Fibroblast of lung (primary cell): ENCODE data around the gene OTUD7B. TPM values are rescaled to one million over a fixed set of nuclear protein-coding genes. Genes with fewer than 3 reads are reported as not detected.
A peak's percentile ranks its signal among the peaks of the same experiment; 100 is the strongest.

Source experiments
- DNase-seq, 2 donors: peaks; one replicate each; pipeline versions ENCODE4 v3.0.0 to v3.0.0-alpha.2; 2010; ENCODE audit warnings: low read depth in 2 of 2
- H2AFZ ChIP-seq: 2 replicates; pipeline ENCODE4 v1.5.1; 2012; ENCODE audit warnings: low read length, control low read depth, inconsistent platforms
- H3K27ac ChIP-seq: 2 replicates; pipeline ENCODE4 v1.5.1; 2011; ENCODE audit warnings: low read length, control low read depth; ENCODE audit not compliant: insufficient read depth
- H3K27me3 ChIP-seq: 2 replicates; pipeline ENCODE4 v1.5.1; 2011; ENCODE audit warnings: mild to moderate bottlenecking, low read length; ENCODE audit not compliant: control insufficient read depth, insufficient read depth
- H3K36me3 ChIP-seq: 2 replicates; pipeline ENCODE4 v1.5.1; 2011; ENCODE audit warnings: low read length; ENCODE audit not compliant: control insufficient read depth, insufficient read depth
- H3K4me1 ChIP-seq: 2 replicates; pipeline ENCODE4 v1.5.1; 2011; ENCODE audit warnings: low read length; ENCODE audit not compliant: control insufficient read depth, insufficient read depth; ENCODE audit errors: extremely low read depth
- H3K4me2 ChIP-seq: 2 replicates; pipeline ENCODE4 v1.5.1; 2011; ENCODE audit warnings: low read length, control low read depth; ENCODE audit not compliant: insufficient read depth; ENCODE audit errors: extremely low read depth
- H3K4me3 ChIP-seq, 4 experiments: fragments of 200-600 bp in 1 of 4; sonication (generic) in 1 of 4; replicated peaks in 1 of 4; 2 replicates each; pipeline ENCODE4 v1.5.1; 2011 to 2016; ENCODE audit warnings: low read length in 4 of 4, low read depth in 3 of 4, mild to moderate bottlenecking in 3 of 4, control low read depth in 2 of 4, inconsistent platforms in 1 of 4, mixed read lengths in 1 of 4; ENCODE audit not compliant: insufficient read depth in 1 of 4; ENCODE audit errors: control extremely low read depth in 1 of 4
- H3K79me2 ChIP-seq: 2 replicates; pipeline ENCODE4 v1.5.1; 2012; ENCODE audit warnings: mild to moderate bottlenecking, low read length, inconsistent platforms; ENCODE audit not compliant: control insufficient read depth, insufficient read depth
- H3K9ac ChIP-seq: 2 replicates; pipeline ENCODE4 v1.5.1; 2011; ENCODE audit warnings: mild to moderate bottlenecking, low read length, control low read depth; ENCODE audit not compliant: insufficient read depth
- H3K9me3 ChIP-seq: 2 replicates; pipeline ENCODE4 v1.5.1; 2012; ENCODE audit warnings: low read depth, low read length; ENCODE audit not compliant: control insufficient read depth, insufficient read depth
- H4K20me1 ChIP-seq: 2 replicates; pipeline ENCODE4 v1.5.1; 2011; ENCODE audit warnings: low read length; ENCODE audit not compliant: control insufficient read depth, insufficient read depth; ENCODE audit errors: extremely low read depth
- CTCF ChIP-seq, 2 donors: IDR thresholded peaks in 1 of 2; conservative IDR thresholded peaks in 1 of 2; 1 replicate in 1 of 2; 2 replicates in 1 of 2; pipeline ENCODE4 v1.5.1; 2011 to 2012; ENCODE audit warnings: low read length in 2 of 2, control low read depth in 1 of 2, inconsistent platforms in 1 of 2, low read depth in 1 of 2, mild to moderate bottlenecking in 1 of 2
- EZH2 ChIP-seq: IDR thresholded peaks from 2 replicates; pipeline ENCODE4 v1.5.1; 2012; ENCODE audit warnings: low read length, control low read depth, mild to moderate bottlenecking; ENCODE audit errors: missing control alignments
- polyA plus RNA-seq, 2 donors: library from polyadenylated mRNA; depleted of rRNA in 1 of 2; stranded (reverse) in 1 of 2; unstranded in 1 of 2; fragments of >200 nt; gene quantifications; 2 replicates each; pipeline ENCODE4 v1.2.1, GENCODE V29; 2011 to 2012; ENCODE audit warnings: missing spikeins in 1 of 2
- total RNA-seq: library from RNA; depleted of rRNA; stranded (reverse); fragments of >200 nt; gene quantifications from 2 replicates; pipeline ENCODE4 v1.2.1, GENCODE V29; 2014

Gene OTUD7B
- total and polyA plus RNA-seq, 2 donors (not counting 1 experiment from before 2014, with no cell fraction given), result 10.1 to 17.3 TPM

- TF ChIP-seq EZH2, result no peak
- TF ChIP-seq CTCF (conservative IDR thresholded peaks at IDR 0.05 in 1 of 2, IDR thresholded peaks at IDR 0.05 in 1 of 2; ENCODE audit: low read depth in 1 of 2, low read length in 2 of 2), result no peak
- H3K9ac ChIP-seq, result no peak overlapping the region
These were observed 1.8 kb downstream of the OTUD7B start for GRCh38 chr1:150008699-150009098.

GRCh38 chr1:150006881-150007421 lies 3.6 kb downstream of the OTUD7B start:
- Histone ChIP-seq H3K4me2 (peak overlapping the region; percentile 18), H3K9ac (no peak overlapping the region), H3K9me3 (no peaks in the 10 kb centered on the region), H3K36me3 (no peaks in the 10 kb centered on the region), H3K27me3 (no peaks in the 10 kb centered on the region), H3K4me1 (peaks cover 3% of the 10 kb centered on the region), H3K79me2 (peaks cover 52% of the 10 kb centered on the region), H4K20me1 (no peaks in the 10 kb centered on the region), H3K27ac (no peak overlapping the region), H2AFZ (no peak overlapping the region), H3K4me3 (no peak overlapping the region)
- DNase-seq, result peak; percentile 46 to 90
- TF ChIP-seq CTCF (conservative IDR thresholded peaks at IDR 0.05 in 1 of 2, IDR thresholded peaks at IDR 0.05 in 1 of 2; ENCODE audit: low read depth in 1 of 2, low read length in 2 of 2) (no peak), EZH2 (no peak)

More at GRCh38 chr1:150008699-150009098, 1.8 kb downstream of the OTUD7B start:
- Histone ChIP-seq H2AFZ (no peak overlapping the region), H3K4me1 (peaks cover 3% of the 10 kb centered on the region), H3K27me3 (no peaks in the 10 kb centered on the region), H3K36me3 (no peaks in the 10 kb centered on the region), H3K27ac (peak overlapping the region; percentile 97), H3K9me3 (no peaks in the 10 kb centered on the region), H3K4me3 (peak overlapping the region; percentile 73 to 94 (median 92)), H3K4me2 (peak overlapping the region; percentile 88), H3K79me2 (peaks cover 46% of the 10 kb centered on the region), H4K20me1 (no peaks in the 10 kb centered on the region)
- no peak for DNase-seq

GRCh38 chr1:150005606-150006005 lies 4.9 kb downstream of the OTUD7B start:
- peaks cover 56% of the 10 kb centered on the region for H3K79me2 ChIP-seq
- DNase-seq, result no peak
- H3K36me3 ChIP-seq, result no peaks in the 10 kb centered on the region

More at GRCh38 chr1:150005606-150006005, 4.9 kb downstream of the OTUD7B start:
- no peak overlapping the region for H2AFZ ChIP-seq
- H3K9ac ChIP-seq, result no peak overlapping the region
- no peaks in the 10 kb centered on the region for H3K27me3 ChIP-seq
- H4K20me1 ChIP-seq, result no peaks in the 10 kb centered on the region
- no peaks in the 10 kb centered on the region for H3K9me3 ChIP-seq
- no peak overlapping the region for H3K4me3 ChIP-seq
- H3K4me1 ChIP-seq, result no peaks in the 10 kb centered on the region
- no peak overlapping the region for H3K27ac ChIP-seq
- H3K4me2 ChIP-seq, result no peak overlapping the region
- no peak for TF ChIP-seq EZH2
- no peak for TF ChIP-seq CTCF (conservative IDR thresholded peaks at IDR 0.05 in 1 of 2, IDR thresholded peaks at IDR 0.05 in 1 of 2; ENCODE audit: low read depth in 1 of 2, low read length in 2 of 2)
